B cell (primary cell): ENCODE measurements around the gene MUS81. TPM values are rescaled to one million over a fixed set of nuclear protein-coding genes. Genes with fewer than 3 reads are reported as not detected.
A peak's percentile ranks its signal among the peaks of the same experiment; 100 is the strongest.

Experiments
- ATAC-seq: fragments of 200-7000 bp; cut with Tn5 transposase; one replicate; pipeline ENCODE4 v1.10.0; 2021; ENCODE audit warnings: low read depth, mild to moderate bottlenecking, moderate number of reproducible peaks, moderate library complexity
- CTCF ChIA-PET: fragments of 350-600 bp; sonication (Branson Sonifier 250); formaldehyde crosslinking; loops from one replicate; lab custom pipeline; 2021; ENCODE audit warnings: antibody characterized with exemption, inconsistent platforms; lab: Charles Lee
- POLR2A ChIA-PET: fragments of 350-600 bp; sonication (Branson Sonifier 250); formaldehyde crosslinking; loops from one replicate; lab custom pipeline; 2021; ENCODE audit warnings: antibody characterized with exemption; lab: Charles Lee
- DNase-seq: peaks from one replicate; pipeline ENCODE4 v3.0.0; 2013
- H2AFZ ChIP-seq: 2 replicates; pipeline ENCODE4 v1.6.1; 2012; ENCODE audit warnings: mild to moderate bottlenecking, low read depth, low read length; ENCODE audit not compliant: insufficient read depth, poor library complexity, severe bottlenecking
- H3K27ac ChIP-seq, 2 donors: 1 replicate in 1 of 2; 2 replicates in 1 of 2; pipeline ENCODE4 v1.5.1; 2012 to 2013; ENCODE audit warnings: low read length in 2 of 2, mild to moderate bottlenecking in 2 of 2, moderate library complexity in 1 of 2
- H3K27me3 ChIP-seq, 4 experiments: fragments of 200-600 bp in 1 of 4; sonication (generic) in 1 of 4; replicated peaks in 1 of 4; 1 replicate in 2 of 4; 2 replicates in 2 of 4; pipeline versions ENCODE4 v1.6.1 to v1.7.0; 2013 to 2016; ENCODE audit warnings: low read length in 3 of 4, mild to moderate bottlenecking in 2 of 4, mixed read lengths in 1 of 4, moderate library complexity in 1 of 4; ENCODE audit not compliant: insufficient read depth in 4 of 4, control insufficient read depth in 3 of 4; ENCODE audit errors: control extremely low read depth in 1 of 4
- H3K36me3 ChIP-seq, 2 experiments: replicated peaks in 1 of 2; 1 replicate in 1 of 2; 2 replicates in 1 of 2; pipeline versions ENCODE4 v1.6.1 to v1.7.1; 2013; ENCODE audit warnings: low read length in 1 of 2; ENCODE audit not compliant: insufficient read depth in 2 of 2, control insufficient read depth in 1 of 2; ENCODE audit errors: control extremely low read depth in 1 of 2, extremely low read depth in 1 of 2
- H3K4me1 ChIP-seq, 2 donors: fragments of 200-600 bp in 1 of 2; sonication (generic) in 1 of 2; 1 replicate in 1 of 2; 2 replicates in 1 of 2; pipeline versions ENCODE4 v1.5.1 to v1.6.1; 2013 to 2017; ENCODE audit warnings: low read length in 2 of 2; ENCODE audit not compliant: control insufficient read depth in 2 of 2, insufficient read depth in 2 of 2
- H3K4me2 ChIP-seq: replicated peaks from 2 replicates; pipeline ENCODE3; 2012; ENCODE audit warnings: mild to moderate bottlenecking, low read depth, low read length; ENCODE audit not compliant: poor library complexity, severe bottlenecking
- H3K4me3 ChIP-seq, 5 experiments: fragments of 200-600 bp in 1 of 5; sonication (generic) in 1 of 5; 1 replicate in 3 of 5; 2 replicates in 2 of 5; pipeline versions ENCODE4 v1.5.1 to v1.7.0; 2011 to 2016; ENCODE audit warnings: low read length in 4 of 5, mild to moderate bottlenecking in 4 of 5, low read depth in 2 of 5, control low read depth in 1 of 5, moderate library complexity in 1 of 5; ENCODE audit not compliant: insufficient read depth in 1 of 5; ENCODE audit errors: control extremely low read depth in 1 of 5, extremely low read depth in 1 of 5
- H3K79me2 ChIP-seq: fragments of 200-600 bp; sonication (generic); one replicate; pipeline ENCODE4 v1.6.0; 2016; ENCODE audit warnings: low read length; ENCODE audit not compliant: control insufficient read depth, insufficient read depth
- H3K9ac ChIP-seq: fragments of 200-600 bp; sonication (generic); 2 replicates; pipeline ENCODE4 v1.6.1; 2017; ENCODE audit warnings: mild to moderate bottlenecking, low read length, moderate library complexity
- H3K9me3 ChIP-seq, 3 donors: one replicate each; pipeline versions ENCODE4 v1.6.1 to v1.7.1; 2013; ENCODE audit warnings: low read length in 2 of 3; ENCODE audit not compliant: control insufficient read depth in 2 of 3, insufficient read depth in 1 of 3; ENCODE audit errors: control extremely low read depth in 1 of 3
- H4K20me1 ChIP-seq: 2 replicates; pipeline ENCODE4 v1.6.0; 2012; ENCODE audit warnings: mild to moderate bottlenecking, low read length; ENCODE audit not compliant: insufficient read depth, control insufficient read depth, poor library complexity, severe bottlenecking
- H3K27ac Mint-ChIP-seq: one replicate; pipeline ENCODE4 v1.8.0; 2021; ENCODE audit warnings: mixed read lengths
- H3K27me3 Mint-ChIP-seq: one replicate; pipeline ENCODE4 v1.8.0; 2021; ENCODE audit warnings: mixed read lengths
- H3K4me1 Mint-ChIP-seq: one replicate; pipeline ENCODE4 v1.8.0; 2021; ENCODE audit warnings: mixed read lengths
- H3K4me3 Mint-ChIP-seq: one replicate; pipeline ENCODE4 v1.8.0; 2021; ENCODE audit warnings: mixed read lengths
- H3K9me3 Mint-ChIP-seq: one replicate; pipeline ENCODE4 v1.8.0; 2022; ENCODE audit warnings: mixed read lengths; ENCODE audit not compliant: insufficient read depth
- CTCF ChIP-seq: fragments of 200-600 bp; IDR thresholded peaks from one replicate; pipeline ENCODE4 v1.8.0; 2022; ENCODE audit warnings: antibody characterized with exemption, mild to moderate bottlenecking
- EZH2 ChIP-seq: IDR thresholded peaks from 2 replicates; pipeline ENCODE4 v1.6.1; 2012; ENCODE audit warnings: borderline replicate concordance, low read depth, mild to moderate bottlenecking, moderate library complexity, low read length; ENCODE audit not compliant: insufficient read depth, poor library complexity, severe bottlenecking
- WGBS: methylation state at CpG from one replicate; pipeline ENCODE4 v1.1.5; 2013; ENCODE audit warnings: missing lambda C conversion rate; ENCODE audit not compliant: insufficient coverage; 5-methylcytosine and 5-hydroxymethylcytosine counted together
- intact Hi-C: fragments of 100-400 bp; cut with micrococcal nuclease; formaldehyde crosslinking; loops from one replicate; pipeline ENCODE4 v1.10.0; 2022
- polyA plus RNA-seq: library from polyadenylated mRNA; depleted of rRNA; stranded (reverse); fragments of >200 nt; gene quantifications from 2 replicates; pipeline ENCODE4 v1.2.3, GENCODE V29; 2012
- total RNA-seq, 2 donors: library from RNA; stranded (reverse); fragments of 120-200 nt in 1 of 2; gene quantifications; 1 replicate in 1 of 2; 2 replicates in 1 of 2; pipeline versions ENCODE4 v1.2.3 to v1.2.4, GENCODE V29; 2013 to 2022

The MUS81 gene
- total and polyA plus RNA-seq, 2 donors (not counting 1 experiment from before 2014, with no cell fraction given): 74.5 to 134 TPM

DNA sequence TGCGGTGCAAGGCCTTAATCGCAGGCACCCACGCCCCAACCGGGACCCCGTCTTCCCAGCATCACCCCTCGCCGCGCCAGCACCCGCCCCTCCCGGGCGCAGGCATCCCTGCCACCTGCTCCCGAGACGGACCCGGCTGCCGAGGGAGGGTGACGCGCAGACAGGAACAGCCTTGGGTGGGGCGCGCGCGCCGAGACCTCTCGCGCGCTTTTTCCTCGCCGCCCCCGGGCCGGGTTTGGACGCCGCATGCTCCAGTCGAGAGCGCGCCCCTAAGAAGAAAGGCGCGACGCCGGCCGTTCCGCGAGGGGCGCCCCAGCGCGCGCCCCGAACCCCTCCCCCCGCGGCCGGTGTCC, 2.8 kb upstream of the MUS81 start:
- peak overlapping the region; percentile 94 for H3K4me2 ChIP-seq
- TF ChIP-seq EZH2 (no peak), CTCF (no peak)
- peaks cover 27 to 55% of the 10 kb centered on the region in 2 donors for H3K4me1 ChIP-seq
- intact Hi-C loops: loop anchor here (5.0 kb wide), 1 partner anchor 410 kb away; the partner anchor contains the start of gene RAB1B
- no peaks in the 10 kb centered on the region for H3K27me3 ChIP-seq
- ATAC-seq (peak; percentile 0), DNase-seq (no peak)
- H3K27ac ChIP-seq: peak overlapping the region; percentile 71 to 77
- ChIA-PET POLR2A (interaction anchor here (0.5 to 4.8 kb wide), 8 partner anchors 10 to 997 kb away, joined by 3 to 65 read pairs (median 4); partner anchors contain the start of genes CCDC85B, FIBP, MAP3K11 and PCNX3), CTCF (interaction anchor here (1.0 to 8.6 kb wide), 4 partner anchors 14 to 242 kb away, joined by 3 to 244 read pairs (median 38); partner anchors contain the start of genes CCDC85B, EFEMP2, FIBP and PCNX3)
- H3K9me3 ChIP-seq: no peaks in the 10 kb centered on the region
- peak overlapping the region; percentile 95 for H3K27ac Mint-ChIP-seq
- WGBS: under 1% methylated on average over 49 of the region's 49 CpGs
- no peaks in the 10 kb centered on the region for H3K27me3 Mint-ChIP-seq
- peaks cover 0 to 53% of the 10 kb centered on the region in 2 experiments for H3K36me3 ChIP-seq
- no peaks in the 10 kb centered on the region for H3K9me3 Mint-ChIP-seq
- H3K4me3 Mint-ChIP-seq: peak overlapping the region; percentile 94
- peak overlapping the region; percentile 61 for H2AFZ ChIP-seq
- peaks cover 55% of the 10 kb centered on the region for H3K4me1 Mint-ChIP-seq
- peak overlapping the region; percentile 83 to 98 (median 95) for H3K4me3 ChIP-seq
- peaks cover 62% of the 10 kb centered on the region for H3K79me2 ChIP-seq
- H3K9ac ChIP-seq: peak overlapping the region; percentile 79
- peaks cover 63% of the 10 kb centered on the region for H4K20me1 ChIP-seq
